SIG-M5 (cell line): ENCODE results near the gene STK10.

Source experiments
- DNase-seq: peaks from one replicate; lab custom pipeline; 2025; lab: John Stamatoyannopoulos, UW

STK10 gene

GRCh38 chr5:172089298-172090117, 98.5 kb downstream of the STK10 start:
- no peak for DNase-seq

DNA sequence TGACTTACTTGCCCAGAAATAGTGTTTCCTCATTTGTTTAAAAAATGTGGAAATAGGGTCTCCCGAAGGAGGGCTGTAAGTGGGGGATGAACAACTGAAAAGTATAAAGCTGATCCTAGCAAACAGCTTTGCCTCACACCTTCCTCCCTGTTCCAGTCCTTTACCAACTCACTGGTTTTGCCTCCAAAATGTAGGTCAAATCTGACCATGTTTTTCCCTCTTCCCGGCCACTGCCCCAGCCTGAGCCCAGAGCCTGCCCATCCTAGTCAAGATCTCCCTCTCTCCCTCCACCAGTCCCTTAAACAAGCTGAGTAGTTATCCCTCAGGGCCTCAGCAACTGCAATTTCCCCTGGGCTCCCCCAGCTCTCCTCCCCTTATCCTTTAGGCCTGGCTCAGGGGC, 99.2 kb downstream of the STK10 start:
- DNase-seq: no peak

GRCh38 chr5:172086194-172086975, 101.6 kb downstream of the STK10 start:
- no peak for DNase-seq

GRCh38 chr5:172085738-172086137, 102.3 kb downstream of the STK10 start:
- no peak for DNase-seq

- no peak for DNase-seq
Measured at GRCh38 chr5:172082180-172082579, 105.8 kb downstream of the STK10 start.

DNA sequence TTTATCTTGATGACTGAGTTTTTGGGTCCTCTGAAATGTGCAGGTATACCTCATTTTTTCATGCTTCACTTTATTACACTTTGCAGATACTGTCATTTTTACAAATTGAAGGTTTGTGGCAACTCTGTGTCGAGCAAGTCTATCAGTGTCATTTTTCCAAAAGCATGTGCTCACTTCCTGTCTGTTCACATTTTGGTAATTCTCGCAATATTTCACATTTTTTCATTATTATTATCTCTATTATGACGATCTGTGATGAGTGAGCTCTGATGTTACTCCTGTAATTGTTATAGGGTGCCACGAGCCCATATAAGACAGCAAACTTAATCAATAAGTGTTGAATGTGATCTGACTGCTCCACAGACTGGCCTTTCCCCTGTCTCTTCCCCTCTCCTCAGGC, 108.1 kb downstream of the STK10 start:
- no peak for DNase-seq

GRCh38 chr5:172078726-172079345, 109.2 kb downstream of the STK10 start:
- DNase-seq: no peak

- no peak for DNase-seq
Measured at GRCh38 chr5:172077664-172078425, 110.2 kb downstream of the STK10 start.

- DNase-seq: no peak
Measured at GRCh38 chr5:172076761-172077244, 111.2 kb downstream of the STK10 start.

DNA sequence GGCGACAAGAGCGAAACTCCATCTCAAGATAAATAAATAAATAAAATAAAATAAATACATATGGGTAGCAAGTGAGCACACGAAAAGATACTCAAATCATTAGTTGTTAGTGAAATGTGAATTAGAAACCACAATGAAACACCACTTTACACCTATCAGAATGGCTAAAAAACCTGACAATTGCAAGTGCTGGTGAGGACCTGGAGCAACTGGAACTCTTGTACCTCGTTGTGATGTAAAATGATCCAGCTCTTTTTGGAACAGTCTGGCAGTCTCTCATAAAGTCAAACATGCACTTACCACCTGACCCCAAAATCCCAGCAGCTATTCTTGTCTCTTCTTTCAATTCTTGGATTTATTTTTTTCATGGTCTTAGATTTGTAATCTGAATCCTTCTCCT, 112.4 kb downstream of the STK10 start:
- DNase-seq: no peak

- DNase-seq: no peak
Measured at GRCh38 chr5:172074896-172075295, 113.1 kb downstream of the STK10 start.

GRCh38 chr5:172071309-172071875, 116.6 kb downstream of the STK10 start:
- no peak for DNase-seq

DNA sequence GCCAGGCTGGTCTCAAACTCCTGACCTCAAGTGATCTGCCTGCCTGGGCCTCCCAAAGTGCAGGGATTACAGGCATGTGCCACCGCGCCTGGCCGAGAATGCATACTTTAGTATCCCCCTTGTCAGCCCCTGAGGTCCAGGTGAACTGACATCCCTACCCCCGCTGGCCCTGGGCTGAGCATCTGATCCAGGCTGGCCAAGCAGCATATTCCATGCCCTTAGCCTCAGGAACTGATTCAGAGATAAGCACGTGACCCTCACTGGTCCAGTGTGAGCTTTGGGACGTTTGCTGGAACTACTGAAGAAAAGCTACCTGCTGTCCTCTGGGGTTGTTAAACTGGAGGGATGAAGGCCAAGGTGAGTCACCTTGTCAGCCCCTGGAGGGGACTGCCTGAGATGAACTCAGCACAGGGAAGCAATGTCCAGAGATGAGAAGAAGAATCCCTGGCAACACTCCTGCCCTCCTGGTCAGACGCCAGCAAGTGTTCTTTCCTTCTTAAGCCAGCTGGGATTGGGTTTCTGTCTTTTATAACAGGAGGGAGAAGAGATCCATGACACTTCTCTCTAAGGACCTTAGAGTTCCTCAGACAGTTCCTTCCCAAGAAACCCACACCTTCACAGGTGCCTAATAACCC, 122.5 kb downstream of the STK10 start:
- DNase-seq: no peak

DNA sequence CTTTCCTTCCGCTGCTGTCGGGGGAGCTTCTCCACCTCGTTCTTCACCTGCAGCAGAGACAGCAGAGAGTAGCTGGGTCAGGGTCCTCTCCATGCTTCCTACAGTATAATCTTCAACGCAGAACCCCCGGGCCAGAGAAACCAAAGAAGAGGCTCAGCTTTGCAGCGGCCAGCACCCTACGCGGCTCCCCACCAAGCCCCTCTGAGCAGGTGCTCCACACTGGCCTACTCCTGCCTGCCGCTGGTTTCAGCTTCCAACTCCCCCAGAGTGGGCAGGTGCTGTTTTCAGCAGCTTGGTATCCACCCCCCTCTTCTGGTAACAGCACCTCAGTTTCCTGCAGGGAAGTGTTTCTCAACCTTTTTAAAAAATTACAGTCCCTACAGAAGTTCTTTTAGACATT, 123.3 kb downstream of the STK10 start:
- no peak for DNase-seq

DNA sequence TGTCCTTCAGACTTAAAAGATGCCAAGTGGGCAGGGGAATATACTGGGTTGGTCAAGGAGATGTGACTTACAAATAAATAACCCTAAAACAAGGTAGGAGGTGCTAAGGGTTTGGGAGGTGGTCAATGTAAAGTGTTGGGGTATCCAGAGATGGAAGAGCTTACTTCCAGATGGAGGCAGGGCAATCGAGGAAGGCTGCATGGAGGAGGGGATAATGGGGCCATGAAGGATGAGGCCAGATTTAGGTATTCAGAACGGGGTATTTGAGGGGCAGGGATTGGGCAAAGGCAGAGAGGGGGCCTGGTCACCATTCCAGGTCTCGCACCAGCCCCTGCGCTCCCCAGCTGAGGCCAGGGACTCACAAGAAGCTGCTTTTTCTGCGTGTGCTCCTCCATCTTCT, 123.7 kb downstream of the STK10 start:
- no peak for DNase-seq

- DNase-seq: no peak
Measured at GRCh38 chr5:172063463-172064235, 124.4 kb downstream of the STK10 start.

GRCh38 chr5:172059661-172060100, 128.3 kb downstream of the STK10 start:
- DNase-seq: no peak

GRCh38 chr5:172058088-172058487, 129.9 kb downstream of the STK10 start:
- DNase-seq: no peak

DNA sequence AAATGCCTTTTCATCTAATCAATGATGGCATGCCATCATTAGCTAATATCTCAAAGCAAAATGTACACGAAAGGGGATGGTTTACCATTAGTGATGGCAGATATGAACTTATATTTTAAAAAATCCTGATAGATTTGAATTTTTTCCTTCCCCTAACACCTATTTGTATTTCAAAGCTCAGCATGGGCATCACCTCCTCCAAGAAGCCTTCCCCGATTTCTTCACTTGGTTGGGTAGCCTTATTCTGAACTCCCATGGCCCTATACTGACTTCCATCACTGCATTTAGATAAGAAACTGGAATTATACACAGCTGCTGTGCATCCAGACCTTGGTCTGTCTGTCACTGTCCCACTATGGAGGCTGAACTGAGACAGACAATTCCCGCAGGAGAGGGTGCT, 132.0 kb downstream of the STK10 start:
- no peak for DNase-seq

DNA sequence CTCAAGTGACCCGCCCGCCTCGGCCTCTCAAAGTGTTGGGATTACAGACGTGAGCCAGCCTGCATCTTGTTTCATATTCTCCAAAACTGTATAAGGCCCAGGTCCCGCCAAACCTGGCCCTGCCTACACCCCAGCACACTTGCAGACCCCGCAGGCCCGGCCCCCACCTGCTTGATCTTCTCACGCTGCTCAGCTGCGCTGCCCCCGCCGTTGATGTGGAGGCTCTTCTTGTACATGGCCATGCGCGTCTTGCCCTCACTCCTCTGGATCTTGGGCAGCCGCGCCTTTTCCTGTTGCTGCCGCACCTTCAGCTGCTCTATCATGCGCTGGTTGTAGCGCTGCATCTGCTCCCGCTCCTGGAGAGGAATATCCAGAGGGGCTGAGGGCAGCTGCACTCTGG, 132.6 kb downstream of the STK10 start:
- DNase-seq: no peak
